GM19452 (cell line): ENCODE results near the gene TUB.

ENCODE experiments used
- ATAC-seq: cut with Tn5 transposase; IDR thresholded peaks from one replicate; pipeline ENCODE4 v1.9.1; 2021; ENCODE audit not compliant: unreplicated experiment

Gene TUB

DNA sequence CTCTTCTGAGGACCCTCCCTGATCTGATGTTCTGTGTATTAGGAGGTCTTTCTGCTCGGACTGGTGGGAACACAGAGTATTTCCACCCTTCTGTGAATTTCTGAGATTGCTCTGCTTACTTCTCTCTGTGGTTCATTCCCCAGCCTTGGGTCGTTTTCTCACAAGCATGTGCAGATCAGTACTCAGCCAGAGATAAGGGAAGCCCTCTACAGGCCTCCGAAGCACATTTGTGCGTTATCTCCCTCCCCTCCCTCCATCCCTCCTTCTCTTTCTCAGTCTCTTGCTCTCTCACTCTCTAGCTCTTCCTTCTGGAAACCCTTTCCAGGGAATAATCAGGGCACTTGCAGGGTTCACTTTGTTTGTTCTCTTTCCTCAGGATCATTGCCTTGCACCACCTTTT lies 35.2 kb upstream of the TUB start:
- ATAC-seq: no peak

DNA sequence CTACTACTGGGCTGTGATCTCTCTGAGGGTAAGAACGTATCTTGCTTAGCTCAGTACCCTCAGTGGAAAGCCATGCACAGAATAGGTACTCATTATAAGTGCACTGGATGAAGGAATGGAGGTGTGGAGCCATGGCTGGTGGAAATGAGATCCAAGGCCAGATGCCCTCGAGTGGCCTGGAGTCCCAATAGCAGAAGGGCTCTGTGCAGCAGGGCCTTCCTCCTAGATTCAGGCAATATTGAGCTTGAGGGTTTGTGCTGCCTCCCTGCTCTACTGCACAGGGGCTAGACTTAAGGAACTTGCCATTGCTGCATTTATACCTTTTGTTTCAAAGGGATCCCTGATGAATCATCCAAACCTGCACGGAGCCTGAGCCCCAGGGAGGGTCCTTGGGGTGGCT lies 33.6 kb upstream of the TUB start:
- no peak for ATAC-seq

DNA sequence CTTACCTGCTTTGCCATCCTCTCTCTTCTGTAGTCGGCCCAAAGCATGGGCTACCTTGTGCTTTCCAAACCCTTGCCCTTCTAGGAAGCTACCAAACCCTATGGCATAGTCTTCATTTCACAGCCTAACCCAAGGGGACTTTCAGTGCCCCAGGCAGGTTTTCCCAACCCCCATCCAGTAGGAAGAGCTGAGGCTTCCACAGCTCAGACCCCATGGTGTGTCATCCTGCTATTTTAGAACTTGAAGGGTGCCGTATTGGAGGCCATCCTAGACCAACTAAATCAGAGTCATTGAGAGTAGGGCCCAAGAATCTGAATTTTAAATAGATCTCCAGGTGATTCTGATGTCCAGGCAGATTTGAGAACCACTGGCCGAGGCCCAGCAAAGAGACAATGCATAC lies 31.9 kb upstream of the TUB start:
- no peak for ATAC-seq

DNA sequence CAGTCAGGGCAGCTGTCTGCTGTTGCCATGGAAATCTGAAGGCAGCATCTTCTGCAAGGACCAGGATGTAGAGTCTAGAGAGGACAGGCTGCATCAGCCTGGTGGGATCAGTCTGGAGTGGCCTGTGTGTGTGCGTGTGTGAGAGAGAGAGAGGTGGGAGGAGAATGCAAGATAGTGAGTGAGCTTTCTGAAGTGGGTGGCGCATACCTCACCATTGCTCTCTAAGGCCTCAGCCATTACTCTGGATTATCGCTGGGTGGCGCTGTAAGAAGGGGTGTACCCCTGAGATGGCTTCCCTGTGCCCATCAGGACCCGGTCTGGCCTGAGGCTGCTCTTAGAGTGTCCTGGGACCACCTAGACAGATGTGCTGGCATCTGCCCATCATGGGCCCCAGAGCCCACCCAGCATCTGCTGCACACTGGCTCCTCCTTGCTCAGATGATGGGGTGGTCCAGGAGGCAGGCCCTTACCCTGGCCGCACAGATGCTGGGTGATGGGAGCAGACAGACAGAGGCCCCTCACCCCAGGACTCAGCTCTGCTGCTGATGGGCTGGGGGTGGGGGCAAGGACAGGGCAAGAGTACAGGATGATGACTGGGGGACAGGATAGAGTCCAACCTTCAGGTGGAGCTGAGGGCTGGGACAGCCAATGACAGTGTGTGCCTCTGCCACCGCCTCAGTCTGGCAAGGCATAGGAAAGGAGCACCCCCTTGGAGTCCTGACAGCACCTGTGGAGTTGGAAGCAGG lies 25.7 kb upstream of the TUB start:
- ATAC-seq: no peak

DNA sequence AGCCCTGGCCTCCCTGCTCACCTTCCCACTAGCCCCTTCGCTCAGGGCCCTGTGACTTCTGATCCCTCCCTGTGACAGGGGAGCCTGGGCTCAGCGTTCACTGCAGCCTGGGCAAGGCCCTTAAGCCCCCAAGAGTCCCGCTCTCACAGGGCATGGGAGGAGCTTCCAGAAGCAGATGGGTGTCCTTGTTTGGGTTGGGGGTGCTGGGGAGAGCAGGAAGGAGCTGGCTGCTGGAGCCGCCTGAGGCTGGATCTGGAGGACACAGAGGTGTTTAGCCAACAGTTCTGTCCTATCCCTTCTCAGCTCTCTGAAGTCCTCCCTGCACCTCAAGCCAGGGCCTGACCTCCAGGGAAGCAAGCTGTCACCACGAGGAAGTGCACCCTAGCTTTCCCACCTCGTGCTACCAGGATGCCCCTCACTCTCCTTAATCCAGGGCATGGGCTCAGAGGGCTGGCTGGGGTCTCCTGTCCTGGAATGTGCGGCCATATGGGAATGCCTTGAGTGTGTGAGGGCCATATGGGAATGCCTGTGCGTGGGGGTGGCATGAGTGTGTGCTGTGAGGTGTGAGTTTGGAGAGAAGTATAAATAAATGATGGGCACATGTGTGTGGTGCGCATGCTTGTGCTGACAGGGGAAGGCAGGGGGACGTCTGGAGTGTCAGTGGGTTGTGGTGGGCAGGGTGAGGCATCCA lies 25.0 kb upstream of the TUB start:
- no peak for ATAC-seq

DNA sequence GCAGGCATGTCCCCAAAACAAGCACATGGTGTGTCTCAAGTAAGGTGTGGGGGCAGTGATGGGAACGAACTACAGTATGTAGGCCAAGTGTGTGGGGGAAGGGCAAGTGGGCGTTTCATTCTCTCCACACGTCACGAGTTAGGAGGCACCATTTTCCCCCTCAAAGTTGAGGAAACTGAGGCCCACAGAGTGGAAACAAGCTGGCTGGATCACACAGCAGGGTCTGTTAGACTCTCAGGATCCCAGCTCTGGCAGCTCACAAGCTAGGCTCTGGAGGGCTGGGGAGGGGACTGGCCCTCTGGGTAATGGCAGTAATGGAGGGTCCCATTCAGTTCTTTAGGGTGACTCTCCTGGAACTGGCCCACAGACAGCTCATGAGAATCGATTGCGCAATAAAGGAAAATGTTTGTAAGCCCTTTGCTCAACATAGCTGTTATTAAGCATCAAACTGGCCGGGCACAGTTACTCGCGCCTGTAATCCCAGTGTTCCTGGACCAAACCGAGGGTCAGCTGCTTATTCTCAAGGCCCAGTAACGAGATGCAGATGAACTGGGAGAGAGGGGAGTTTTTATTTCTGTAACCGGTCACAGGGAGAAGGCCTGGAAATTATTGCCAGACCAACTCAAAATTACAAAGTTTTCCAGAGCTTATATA lies 24.1 kb upstream of the TUB start:
- no peak for ATAC-seq

DNA sequence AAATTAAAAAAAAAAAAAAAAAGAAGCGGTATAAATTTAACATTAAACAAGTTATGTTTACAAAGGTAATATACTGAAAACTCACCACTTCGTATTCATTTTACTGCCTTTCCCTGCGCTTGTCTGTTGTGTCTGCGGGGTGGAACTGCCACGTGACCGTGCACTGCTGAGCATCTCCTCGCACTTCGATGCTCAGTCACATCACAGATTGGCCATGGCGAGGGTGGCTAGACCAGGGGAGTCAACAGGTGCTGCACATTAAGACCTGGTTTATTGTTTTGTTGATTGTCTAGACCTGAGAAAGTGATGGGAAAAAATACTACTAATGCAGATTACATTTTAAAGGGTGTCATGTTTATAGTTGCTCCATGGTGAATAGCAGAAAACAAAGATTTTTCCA lies 22.8 kb upstream of the TUB start:
- ATAC-seq: no peak

DNA sequence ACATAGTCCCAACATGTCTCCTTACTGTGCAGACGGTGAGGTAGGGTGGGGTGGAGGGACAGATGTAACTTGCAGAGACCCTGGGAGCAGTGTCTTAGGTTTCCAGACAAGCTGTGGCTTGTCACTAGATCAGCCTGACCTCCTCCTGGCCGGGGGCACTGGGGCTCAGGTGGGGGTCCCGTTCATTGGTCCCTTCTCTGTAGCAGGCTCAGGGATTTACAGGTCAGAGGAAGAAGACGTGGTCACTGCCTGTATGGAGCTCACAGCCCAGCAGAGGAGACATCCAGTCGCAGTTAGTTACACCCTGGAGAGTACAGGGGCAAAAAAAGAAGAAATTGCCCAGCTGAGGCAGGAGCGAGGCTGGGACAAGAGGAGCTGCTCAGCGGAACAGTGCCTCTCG lies 22.0 kb upstream of the TUB start:
- no peak for ATAC-seq

DNA sequence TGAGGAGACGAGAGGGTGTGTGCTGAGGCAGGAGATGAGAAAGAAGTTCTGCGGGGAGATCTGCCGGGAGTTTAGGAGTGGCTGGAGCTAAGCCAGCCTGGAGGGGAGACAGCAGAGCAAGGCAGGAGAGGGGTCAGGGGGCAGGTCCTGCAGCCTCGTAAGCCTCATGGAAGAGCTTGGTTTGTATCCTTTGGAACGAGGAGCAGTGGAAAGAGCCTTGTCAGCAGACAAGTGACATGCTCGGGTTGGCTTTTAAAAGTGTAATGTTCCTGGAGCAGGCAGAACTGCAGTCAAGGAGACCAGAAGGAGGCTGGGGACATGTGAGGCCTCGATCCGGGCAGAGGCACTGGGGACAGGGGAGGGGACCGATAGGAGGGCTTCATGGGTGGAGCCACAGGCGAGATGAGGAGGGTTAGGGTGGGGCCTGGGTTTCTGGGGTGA lies 21.4 kb upstream of the TUB start:
- no peak for ATAC-seq

DNA sequence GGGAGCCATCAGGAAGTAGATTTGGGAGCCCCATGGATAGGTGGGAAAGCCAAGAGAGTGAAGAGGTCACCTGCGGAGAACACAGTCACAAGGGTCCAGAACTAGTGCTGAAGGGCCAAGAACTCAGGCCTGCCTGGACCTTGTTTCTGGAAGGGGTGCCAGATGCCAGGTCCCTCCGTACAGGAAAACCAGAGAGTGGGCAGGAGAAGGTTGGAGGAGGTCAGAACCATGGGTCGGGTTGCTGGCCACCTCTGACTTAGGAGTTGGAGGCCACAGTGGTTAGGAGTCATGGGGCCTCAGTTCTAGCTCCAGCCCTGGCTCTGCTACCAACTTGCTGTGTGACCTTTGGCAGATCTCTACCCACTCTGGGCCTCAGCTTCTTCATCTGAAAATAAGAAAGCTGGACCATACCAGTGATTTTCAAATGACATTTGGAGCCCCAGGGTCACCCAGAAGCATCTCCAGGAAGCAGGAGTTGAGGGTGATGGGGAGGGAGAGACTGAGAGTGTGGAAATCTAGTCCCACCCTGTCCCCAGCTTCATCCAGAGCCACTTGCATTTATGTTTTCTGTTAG lies 20.8 kb upstream of the TUB start:
- no peak for ATAC-seq

DNA sequence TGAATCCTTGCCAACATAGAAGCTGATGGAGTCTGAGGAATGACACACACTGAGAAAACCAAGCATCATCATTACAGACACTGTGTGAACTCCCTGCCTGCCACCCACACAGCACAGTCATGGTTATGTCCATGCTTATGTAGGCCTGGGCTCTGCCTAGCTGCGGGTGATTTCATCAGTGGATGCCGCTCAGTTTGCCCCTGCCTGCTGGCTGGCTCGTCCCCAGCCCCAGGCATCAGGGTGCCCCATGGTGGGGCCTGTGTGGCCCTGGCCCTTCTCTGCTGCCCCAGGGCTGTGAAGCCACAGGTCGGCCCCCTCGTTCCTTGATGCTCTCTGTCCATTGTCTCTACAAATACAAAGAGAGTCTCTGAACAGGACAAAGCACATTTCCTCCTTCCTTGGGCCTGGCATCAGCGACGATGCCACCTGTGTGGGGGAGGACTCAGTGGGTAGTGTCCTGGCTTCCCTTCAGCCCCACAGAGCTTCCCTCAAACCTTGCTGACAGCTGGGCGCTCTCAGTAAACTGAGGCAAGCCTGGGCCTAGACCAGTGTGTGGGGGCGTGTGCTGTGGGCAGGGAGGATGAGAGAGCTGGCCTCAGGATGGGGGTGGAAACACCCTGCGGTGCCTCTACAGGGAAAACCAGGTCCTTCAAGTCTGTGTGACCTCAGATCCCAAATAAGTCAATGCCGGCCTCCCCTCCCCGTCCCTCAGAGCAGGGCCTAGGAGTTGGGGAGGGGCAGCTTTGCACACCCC lies 20.0 kb upstream of the TUB start:
- ATAC-seq: no peak

DNA sequence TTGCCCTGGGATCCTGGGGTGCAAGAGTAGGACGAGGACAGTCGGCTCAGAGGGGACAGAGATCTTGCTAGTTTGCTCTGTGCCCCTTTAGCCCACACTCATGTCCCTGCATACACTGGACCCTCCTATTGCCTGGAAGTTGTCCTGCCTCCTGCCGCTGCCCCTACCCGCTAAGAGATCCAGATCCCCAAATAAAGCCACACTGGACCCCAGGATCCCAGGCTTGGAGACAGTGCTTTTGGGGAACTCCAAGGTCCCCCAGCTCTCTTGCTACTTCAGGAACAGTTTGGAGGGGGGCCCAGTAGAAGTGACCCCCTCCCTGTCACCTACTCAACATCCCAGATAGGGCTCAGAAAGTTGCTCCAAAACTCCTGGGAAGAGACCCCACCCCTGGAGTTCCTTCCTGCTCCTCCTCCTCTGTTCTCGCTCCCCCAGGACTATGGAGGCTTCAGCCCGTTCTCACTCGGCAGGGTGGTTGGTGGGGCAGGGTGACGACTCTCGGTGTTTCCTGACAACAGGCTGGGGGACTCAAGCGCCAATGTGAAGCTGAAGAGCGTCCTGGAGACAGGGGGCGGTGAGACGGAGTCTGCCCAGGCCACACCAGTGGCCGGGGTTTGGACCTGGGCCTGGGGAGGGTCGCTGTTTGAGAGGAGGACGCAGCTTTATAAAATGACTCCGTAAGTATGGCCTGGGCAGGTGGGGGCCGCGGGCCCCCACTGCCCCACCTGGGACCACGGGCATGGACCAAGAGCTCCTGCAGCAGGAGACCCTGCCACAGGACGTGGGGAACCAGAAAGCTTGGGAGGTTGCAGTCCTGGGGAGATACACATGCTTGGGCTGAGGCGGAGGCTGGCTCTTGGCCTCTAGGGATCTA lies 19.2 kb upstream of the TUB start:
- ATAC-seq: no peak

DNA sequence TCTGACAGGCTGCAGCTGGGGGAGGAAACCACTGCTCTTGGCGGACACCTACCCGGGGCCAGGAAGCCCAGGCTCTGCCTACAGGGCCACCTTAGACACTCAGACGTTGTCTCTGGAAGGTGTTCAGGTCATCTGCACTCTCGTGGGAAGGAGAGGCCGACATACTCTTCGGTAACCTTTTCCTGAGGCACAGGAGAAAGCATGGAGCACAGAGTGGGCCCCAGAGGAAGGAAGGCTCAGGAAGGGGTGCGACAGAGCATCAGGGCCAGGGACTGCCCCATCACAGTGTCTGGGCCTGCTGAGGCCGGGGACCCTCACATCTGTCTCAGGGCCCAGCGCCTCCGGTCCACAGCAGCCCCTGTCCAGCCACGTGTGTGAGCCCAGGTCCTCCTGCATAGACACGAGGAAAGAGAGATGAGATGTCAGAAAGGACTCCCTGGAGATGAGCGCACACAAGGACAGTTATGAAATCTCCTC lies 18.2 kb upstream of the TUB start:
- ATAC-seq: no peak

DNA sequence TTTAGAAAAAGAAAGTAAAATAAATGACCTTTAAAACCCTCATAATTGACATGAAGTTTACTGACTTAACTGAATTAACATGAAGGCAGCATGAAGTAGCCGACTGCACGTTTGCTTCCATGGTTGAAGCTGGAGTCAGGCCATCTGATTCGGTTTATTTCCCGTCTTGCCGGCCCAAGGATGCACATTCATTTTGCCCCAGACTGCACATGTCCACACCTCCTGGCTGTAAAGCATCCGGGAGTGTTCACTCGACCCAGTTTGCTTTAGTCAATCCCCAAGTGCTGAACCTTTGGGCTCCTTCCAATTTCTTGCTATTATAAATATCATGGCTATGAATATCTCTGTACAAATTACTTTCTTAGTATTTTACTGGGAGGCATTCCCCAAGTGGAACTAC lies 17.7 kb upstream of the TUB start:
- ATAC-seq: no peak

DNA sequence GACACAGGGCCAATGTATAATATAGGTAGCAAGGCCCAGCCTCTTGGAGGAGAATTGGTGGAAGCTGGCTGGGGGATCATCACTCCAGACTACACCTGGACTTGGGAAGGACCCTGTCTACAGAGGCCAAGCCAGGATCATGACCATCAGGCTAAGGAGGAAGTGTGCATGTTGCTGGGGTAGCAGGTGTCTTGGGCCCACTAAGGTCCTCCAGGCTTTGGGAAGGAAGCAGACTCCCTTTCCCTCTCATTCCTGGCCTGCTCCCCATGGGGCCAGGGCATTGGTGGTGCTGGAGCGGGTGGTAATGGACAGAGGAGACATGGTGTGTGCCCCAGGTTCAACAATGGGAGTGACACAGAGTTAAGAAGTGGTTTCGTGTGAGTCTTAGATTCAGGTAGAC lies 16.0 kb upstream of the TUB start:
- no peak for ATAC-seq

DNA sequence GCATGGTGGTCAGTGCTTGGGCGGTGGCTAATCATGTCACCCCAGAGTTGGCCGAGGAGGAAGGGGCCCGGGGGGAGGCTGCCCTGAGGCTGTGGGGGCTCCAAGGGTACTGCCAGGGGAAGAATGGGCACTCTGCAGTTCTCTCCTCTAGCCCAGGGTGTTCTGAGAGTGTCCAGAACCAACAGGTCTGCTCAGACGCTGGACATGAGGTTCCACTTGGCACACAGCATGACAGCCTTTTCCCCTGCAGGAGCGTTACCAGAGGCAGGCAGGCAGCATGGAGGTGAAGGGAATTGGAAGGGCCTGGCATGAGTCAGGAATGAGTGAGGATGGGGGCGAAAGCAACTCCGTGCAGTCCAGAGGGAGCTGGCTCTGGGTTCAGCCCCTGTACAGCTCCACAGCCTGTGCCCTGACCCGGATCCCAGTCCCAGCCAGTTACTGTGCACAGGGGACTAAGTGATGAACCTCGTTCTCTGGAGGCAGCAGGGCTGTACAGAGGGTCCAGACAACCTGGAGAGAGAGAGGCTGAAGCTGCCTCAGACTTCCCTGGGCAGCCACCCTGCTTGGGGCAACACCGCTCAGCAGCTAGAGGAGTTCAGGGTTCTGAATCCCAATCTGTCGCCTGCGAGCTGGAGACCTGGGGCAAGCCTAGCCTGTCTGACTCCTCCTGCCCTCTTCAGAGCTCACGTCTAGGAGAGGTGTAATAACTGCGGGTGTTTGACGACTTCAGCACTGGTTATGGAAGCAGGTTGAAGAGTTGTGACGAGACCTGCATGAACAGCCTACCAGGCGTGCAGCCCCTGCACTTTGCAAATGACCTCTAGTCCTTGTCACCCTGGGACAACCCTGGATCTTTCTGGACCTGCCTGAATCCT lies 14.7 kb upstream of the TUB start:
- ATAC-seq: no peak

DNA sequence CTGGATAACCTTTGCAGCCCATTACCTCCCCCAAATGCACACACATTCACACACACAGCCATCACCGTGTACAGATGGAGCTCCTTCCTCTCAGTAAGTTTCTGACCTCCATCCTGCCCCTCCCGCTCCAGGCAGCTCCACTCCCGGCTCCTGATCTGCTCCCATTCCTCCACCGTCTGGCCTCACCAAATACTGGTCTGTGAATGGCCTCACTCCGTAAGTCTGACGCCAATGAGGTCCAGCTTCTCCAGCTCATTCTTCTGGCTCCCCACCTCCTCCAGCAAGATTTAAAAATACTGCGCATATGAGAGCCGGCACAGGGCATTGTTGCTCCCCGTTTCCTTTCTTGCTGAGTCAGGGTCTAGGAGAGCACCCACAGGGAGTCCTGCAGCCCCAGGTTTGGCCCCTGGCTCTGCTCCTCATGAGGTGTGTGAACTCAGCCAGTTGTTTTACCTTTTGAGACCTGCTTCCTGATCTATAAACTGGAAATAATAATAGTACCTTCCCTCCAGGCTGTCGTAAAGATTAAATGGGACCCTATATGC lies 14.0 kb upstream of the TUB start:
- ATAC-seq: no peak

DNA sequence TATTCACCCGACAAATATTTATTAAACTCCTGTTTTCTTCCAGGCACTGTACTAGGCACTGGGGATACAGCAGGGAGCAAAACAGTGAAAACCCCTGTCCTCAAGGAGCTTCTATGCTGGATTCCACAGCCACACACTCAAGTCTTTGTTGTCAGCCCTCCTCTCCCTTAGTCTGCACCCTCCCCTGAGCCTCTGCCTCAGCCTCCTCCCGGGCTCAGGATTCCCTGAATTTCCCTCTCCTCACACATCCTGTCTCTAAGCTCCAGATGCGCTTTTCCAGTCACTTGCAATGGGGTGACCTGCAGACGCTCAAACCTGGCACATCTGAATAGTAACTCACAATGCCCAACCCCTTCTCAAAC lies 13.5 kb upstream of the TUB start:
- no peak for ATAC-seq
